Activated naive CD4-positive, alpha-beta T cell treated with anti-CD3 and anti-CD28 coated beads for 36 hours (primary cell): ENCODE measurements around the gene APOBR. TPM values are rescaled to one million over a fixed set of nuclear protein-coding genes. Genes with fewer than 3 reads are reported as not detected.
A peak's percentile ranks its signal among the peaks of the same experiment; 100 is the strongest.
"Not testable (repeated sequence)": the region's sequence is repeated elsewhere in the genome, so short reads cannot be mapped to it uniquely, and the experiment has no call there.

Experiments
- CTCF ChIA-PET: fragments of 350-600 bp; sonication (Branson Sonifier 250); formaldehyde crosslinking; loops from one replicate; lab custom pipeline; 2021; ENCODE audit warnings: antibody characterized with exemption; lab: Charles Lee
- DNase-seq: peaks from one replicate; pipeline ENCODE4 v3.0.0-alpha.2; 2020
- H3K27ac Mint-ChIP-seq: one replicate; pipeline ENCODE4 v1.8.0; 2021; ENCODE audit warnings: mild to moderate bottlenecking, mixed read lengths
- H3K27me3 Mint-ChIP-seq: one replicate; pipeline ENCODE4 v1.8.0; 2021; ENCODE audit warnings: low read depth, mixed read lengths
- H3K36me3 Mint-ChIP-seq: one replicate; pipeline ENCODE4 v1.8.0; 2021; ENCODE audit warnings: low read depth, mixed read lengths
- H3K4me1 Mint-ChIP-seq: one replicate; pipeline ENCODE4 v1.8.0; 2021; ENCODE audit warnings: low read depth, mixed read lengths
- H3K4me3 Mint-ChIP-seq: one replicate; pipeline ENCODE4 v1.8.0; 2021; ENCODE audit warnings: mild to moderate bottlenecking, moderate library complexity, mixed read lengths
- H3K9me3 Mint-ChIP-seq: one replicate; pipeline ENCODE4 v1.8.0; 2021; ENCODE audit warnings: mixed read lengths
- intact Hi-C: fragments of 100-400 bp; cut with micrococcal nuclease; formaldehyde crosslinking; loops from one replicate; pipeline ENCODE4 v1.15.1; 2023
- total RNA-seq, 2 experiments: library from RNA; stranded (reverse); gene quantifications; one replicate each; pipeline ENCODE4 v1.2.3, GENCODE V29; 2021

The APOBR gene
- under 1 TPM; 0.72 to 0.77 TPM for total RNA-seq

DNA sequence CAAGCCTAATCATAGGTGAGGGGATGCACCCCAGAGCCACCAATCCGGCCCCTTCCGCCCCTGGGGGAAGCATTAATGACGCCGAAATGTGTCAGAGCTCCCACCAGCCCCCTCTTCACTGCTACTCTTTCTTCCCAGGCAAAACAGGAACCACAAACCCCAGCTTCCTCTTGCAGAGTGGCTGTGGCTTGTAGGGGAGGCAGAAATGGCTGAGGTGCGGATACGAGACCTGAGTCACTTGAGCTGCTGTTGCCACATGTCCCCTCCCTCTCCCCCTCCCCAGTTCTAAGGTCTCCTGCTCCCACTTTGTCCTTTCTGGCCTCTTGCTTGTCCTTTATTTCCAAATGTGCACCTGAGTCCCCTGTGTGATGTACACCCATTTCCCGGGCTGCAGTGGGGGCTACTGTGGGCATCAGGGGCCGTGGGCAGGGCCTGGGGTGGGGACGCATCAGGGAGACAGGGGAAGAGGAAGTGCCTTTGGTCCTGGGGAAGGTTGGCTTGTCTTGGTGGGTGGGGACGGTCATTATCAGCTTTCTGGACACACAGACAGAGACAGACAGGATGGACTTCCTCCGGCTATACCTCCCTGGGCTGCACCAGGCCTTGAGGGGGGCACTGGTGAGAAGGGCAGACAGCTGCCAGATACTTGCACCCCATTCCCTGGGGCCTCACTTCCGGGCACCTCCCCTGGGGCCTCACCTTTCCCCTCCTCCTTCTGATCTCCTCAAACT lies at the start of gene APOBR:
Gene APOBR (plus strand): TSS at position 523 of the 731 bp plus-strand sequence. CDS start 39 bp downstream, at position 562.
- DNase-seq: peak; percentile 96
- H3K36me3 Mint-ChIP-seq: no peaks in the 10 kb centered on the region
- no peaks in the 10 kb centered on the region for H3K9me3 Mint-ChIP-seq
- CTCF ChIA-PET: interaction anchor here (0.6 to 1.0 kb wide), 2 partner anchors 22 to 60 kb away, joined by 3 to 5 read pairs; partner anchors contain the start of gene SGF29
- peaks cover 47% of the 10 kb centered on the region for H3K4me1 Mint-ChIP-seq
- H3K4me3 Mint-ChIP-seq: peak within 1 kb of the TSS; percentile 97
- intact Hi-C loops: no loop called here
- H3K27ac Mint-ChIP-seq: peak within 1 kb of the TSS; percentile 99
- no peaks in the 10 kb centered on the region for H3K27me3 Mint-ChIP-seq

- H3K4me1 Mint-ChIP-seq, H3K9me3 Mint-ChIP-seq, intact Hi-C loops, H3K27me3 Mint-ChIP-seq, H3K36me3 Mint-ChIP-seq, DNase-seq, CTCF ChIA-PET, H3K4me3 Mint-ChIP-seq, H3K27ac Mint-ChIP-seq: not testable (repeated sequence)
Measured at GRCh38 chr16:28446388-28446787, 48.1 kb upstream of the APOBR start.

DNA sequence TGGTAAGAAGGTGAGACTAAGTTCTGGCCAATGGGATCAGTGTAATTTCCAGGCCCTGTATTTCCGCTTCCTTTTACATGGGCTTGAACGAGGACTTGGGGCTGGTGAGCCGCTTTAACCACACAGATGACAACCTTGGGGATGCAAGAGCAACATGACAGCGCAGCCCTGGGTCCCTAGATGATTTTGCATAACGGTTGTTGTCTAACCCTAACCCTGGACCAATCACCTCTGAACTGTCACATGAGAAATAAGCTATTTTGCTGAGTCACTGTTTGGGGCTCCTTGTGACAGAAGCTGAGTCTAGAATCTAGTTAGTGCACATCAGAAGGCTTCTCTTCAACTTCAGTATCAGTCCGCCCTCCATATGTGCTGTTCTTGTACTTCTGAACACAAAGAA lies 47.4 kb upstream of the APOBR start:
- DNase-seq, H3K4me3 Mint-ChIP-seq, H3K36me3 Mint-ChIP-seq, intact Hi-C loops, H3K27me3 Mint-ChIP-seq, CTCF ChIA-PET, H3K4me1 Mint-ChIP-seq, H3K9me3 Mint-ChIP-seq, H3K27ac Mint-ChIP-seq: not testable (repeated sequence)

DNA sequence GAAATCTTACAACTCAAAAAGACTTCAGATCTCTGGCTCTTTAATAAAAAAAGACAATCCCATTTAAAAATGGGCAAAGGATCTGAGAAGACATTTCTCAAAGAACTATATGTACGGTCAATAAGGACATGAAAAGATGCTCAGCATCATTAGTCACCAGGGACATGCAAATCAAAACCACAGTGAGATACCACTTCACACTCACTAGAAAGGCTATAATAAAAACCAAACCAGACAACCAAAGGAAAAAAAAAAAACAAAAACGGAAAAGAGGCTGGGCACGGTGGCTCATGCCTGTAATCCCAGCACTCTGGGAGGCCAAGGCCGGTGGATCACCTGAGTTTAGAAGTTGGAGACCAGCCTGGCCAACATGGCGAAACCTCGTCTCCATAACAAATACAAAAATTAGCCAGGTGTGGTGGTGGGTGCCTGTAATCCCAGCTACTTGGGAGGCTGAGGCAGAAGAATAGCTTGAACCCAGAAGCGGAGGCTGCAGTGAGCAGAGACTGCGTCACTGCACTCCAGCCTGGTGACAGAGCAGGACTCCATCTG lies 20.7 kb upstream of the APOBR start:
- Mint-ChIP-seq H3K36me3 (peaks cover 14% of the 10 kb centered on the region), H3K4me1 (peaks cover 6% of the 10 kb centered on the region), H3K9me3 (no peaks in the 10 kb centered on the region), H3K4me3 (no peak overlapping the region), H3K27ac (peak overlapping the region; percentile 9), H3K27me3 (no peaks in the 10 kb centered on the region)
- no peak for DNase-seq
- CTCF ChIA-PET: no interaction called here
- intact Hi-C loops: no loop called here

- intact Hi-C loops: no loop called here
- H3K27me3 Mint-ChIP-seq: no peaks in the 10 kb centered on the region
- peaks cover 6% of the 10 kb centered on the region for H3K4me1 Mint-ChIP-seq
- H3K36me3 Mint-ChIP-seq: peaks cover 14% of the 10 kb centered on the region
- no peak for DNase-seq
- no peak overlapping the region for H3K27ac Mint-ChIP-seq
- H3K9me3 Mint-ChIP-seq: no peaks in the 10 kb centered on the region
- CTCF ChIA-PET: no interaction called here
- H3K4me3 Mint-ChIP-seq: no peak overlapping the region
Measured at GRCh38 chr16:28475221-28475620, 19.2 kb upstream of the APOBR start.

DNA sequence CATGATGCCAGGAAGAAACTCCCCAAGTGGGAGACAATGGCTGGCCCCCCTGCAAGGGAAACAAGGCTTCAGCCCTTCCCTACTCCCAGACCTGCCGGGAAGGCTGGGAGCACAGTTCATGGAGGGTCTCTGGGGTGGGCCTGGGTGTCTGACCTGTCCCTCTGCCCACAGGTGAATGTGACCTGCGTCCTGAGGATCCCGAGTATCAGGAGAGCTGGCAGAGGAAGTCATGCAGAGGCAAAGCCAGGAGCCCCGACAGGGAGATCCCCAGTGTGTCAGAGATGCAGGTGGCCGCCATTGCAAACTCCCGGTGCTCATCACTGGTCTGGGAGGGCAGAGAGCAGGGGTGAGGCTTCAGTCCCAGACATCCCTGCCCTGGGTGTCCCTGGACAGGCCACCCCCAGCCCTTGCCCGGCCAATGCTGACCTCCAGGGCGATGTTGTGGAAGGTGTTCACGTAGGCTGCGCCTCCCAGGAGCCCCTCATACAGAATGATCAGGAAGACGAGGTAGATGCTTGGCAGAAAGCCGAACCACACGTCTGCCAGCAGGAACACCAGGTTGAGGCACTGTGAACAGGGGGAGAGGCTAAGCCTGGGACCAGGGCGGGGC lies 17.0 kb upstream of the APOBR start:
- intact Hi-C loops: no loop called here
- H3K27ac Mint-ChIP-seq: no peak overlapping the region
- H3K4me3 Mint-ChIP-seq: no peak overlapping the region
- no peaks in the 10 kb centered on the region for H3K9me3 Mint-ChIP-seq
- DNase-seq: no peak
- CTCF ChIA-PET: no interaction called here
- H3K27me3 Mint-ChIP-seq: no peaks in the 10 kb centered on the region
- H3K36me3 Mint-ChIP-seq: peaks cover 14% of the 10 kb centered on the region
- peaks cover 6% of the 10 kb centered on the region for H3K4me1 Mint-ChIP-seq

DNA sequence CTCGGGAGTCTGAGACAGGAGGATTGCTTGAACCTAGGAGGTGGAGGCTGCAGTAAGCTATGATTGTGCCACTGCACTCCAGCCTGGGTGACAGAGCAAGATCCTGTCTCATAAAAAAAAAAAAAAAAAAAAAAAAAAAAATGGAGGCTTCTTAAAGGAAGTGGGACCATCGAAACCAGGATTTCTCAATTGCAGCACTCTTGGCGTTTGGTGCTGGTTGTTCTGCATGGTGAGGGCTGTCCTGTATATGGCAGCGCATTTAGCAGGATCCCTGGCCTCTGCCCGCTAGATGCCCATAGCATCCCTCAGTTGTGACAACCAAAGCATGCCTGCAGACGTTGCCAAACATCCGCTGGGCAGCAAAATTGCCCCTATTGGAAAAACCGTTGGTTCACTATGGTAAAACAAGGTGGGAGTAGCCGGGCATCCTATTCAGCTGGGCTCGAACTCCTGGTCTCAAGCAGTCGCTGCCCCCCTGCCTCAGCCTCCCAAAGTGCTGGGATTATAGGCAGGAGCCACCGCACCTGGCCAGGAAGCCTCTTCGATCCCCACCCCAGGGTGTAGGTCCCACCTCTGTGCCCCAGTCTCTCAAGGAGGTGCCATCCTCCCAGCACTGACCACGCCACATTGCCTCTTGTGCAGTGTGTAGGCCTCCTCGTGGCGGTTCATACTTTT lies 15.8 kb upstream of the APOBR start:
- intact Hi-C loops: no loop called here
- peaks cover 2% of the 10 kb centered on the region for H3K4me1 Mint-ChIP-seq
- no peak overlapping the region for H3K27ac Mint-ChIP-seq
- H3K27me3 Mint-ChIP-seq: no peaks in the 10 kb centered on the region
- CTCF ChIA-PET: no interaction called here
- peaks cover 11% of the 10 kb centered on the region for H3K36me3 Mint-ChIP-seq
- DNase-seq: no peak
- no peaks in the 10 kb centered on the region for H3K9me3 Mint-ChIP-seq
- no peak overlapping the region for H3K4me3 Mint-ChIP-seq

GRCh38 chr16:28482026-28482425 lies 12.4 kb upstream of the APOBR start:
- Mint-ChIP-seq H3K4me3 (no peak overlapping the region), H3K4me1 (no peaks in the 10 kb centered on the region), H3K27me3 (no peaks in the 10 kb centered on the region), H3K36me3 (peaks cover 2% of the 10 kb centered on the region), H3K27ac (no peak overlapping the region), H3K9me3 (no peaks in the 10 kb centered on the region)
- intact Hi-C loops: no loop called here
- CTCF ChIA-PET: interaction anchor here (0.9 kb wide), 1 partner anchor 9 kb away, joined by 3 read pairs; no protein-coding TSS in a partner anchor
- no peak for DNase-seq

DNA sequence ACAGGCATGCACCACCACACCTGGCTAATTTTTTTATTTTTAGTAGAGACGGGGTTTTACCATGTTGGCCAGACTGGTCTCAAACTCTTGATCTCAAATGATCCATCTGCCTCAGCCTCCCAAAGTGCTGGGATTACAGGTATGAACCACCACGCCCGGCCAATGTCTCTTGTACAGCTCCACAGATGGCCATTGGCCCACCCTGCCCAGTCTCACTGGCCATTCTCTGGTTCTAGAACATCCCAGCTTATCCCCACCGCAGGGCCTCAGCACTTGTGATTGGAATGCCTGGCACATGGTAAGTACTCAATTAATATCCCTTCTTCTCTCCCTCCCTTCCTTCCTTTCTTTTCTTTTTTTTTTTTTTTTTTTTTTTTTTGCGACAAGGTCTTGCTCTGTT lies 11.1 kb upstream of the APOBR start:
- H3K36me3 Mint-ChIP-seq, H3K27ac Mint-ChIP-seq, H3K4me1 Mint-ChIP-seq, intact Hi-C loops, H3K27me3 Mint-ChIP-seq, DNase-seq, H3K4me3 Mint-ChIP-seq, H3K9me3 Mint-ChIP-seq: not testable (repeated sequence)
- CTCF ChIA-PET: interaction anchor here (0.6 kb wide), 1 partner anchor 80 kb away, joined by 4 read pairs; no protein-coding TSS in a partner anchor

DNA sequence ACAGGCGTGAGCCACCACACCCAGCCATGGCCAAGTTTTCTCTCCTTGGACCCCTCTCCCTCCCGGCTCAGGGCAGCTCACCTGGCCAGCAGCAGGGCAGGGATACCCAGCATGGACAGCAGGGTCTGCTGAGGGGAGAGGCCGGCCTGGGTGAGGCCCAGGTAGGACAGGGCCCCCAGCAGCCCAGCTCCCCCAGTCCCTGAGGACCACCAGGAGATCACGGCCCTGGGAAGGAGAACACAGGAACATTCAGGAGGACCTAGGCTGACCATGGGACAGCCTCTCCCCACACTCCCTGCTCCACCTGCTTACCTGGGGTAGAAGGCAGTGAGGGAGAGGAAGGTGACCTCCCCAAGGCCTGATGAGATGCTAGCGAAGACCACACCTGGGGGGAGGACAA lies 8.2 kb upstream of the APOBR start:
- Mint-ChIP-seq H3K36me3 (peaks cover 2% of the 10 kb centered on the region), H3K4me1 (peaks cover 13% of the 10 kb centered on the region), H3K27ac (no peak overlapping the region), H3K9me3 (no peaks in the 10 kb centered on the region), H3K27me3 (no peaks in the 10 kb centered on the region), H3K4me3 (no peak overlapping the region)
- intact Hi-C loops: no loop called here
- CTCF ChIA-PET: no interaction called here
- no peak for DNase-seq

- Mint-ChIP-seq H3K27ac (peak overlapping the region; percentile 99), H3K9me3 (no peaks in the 10 kb centered on the region), H3K27me3 (no peaks in the 10 kb centered on the region), H3K4me1 (peaks cover 51% of the 10 kb centered on the region), H3K4me3 (peak overlapping the region; percentile 97), H3K36me3 (peaks cover 2% of the 10 kb centered on the region)
- CTCF ChIA-PET: interaction anchor here (0.6 to 1.5 kb wide), 8 partner anchors 10 to 472 kb away, joined by 3 to 5 read pairs (median 3); no protein-coding TSS in a partner anchor
- intact Hi-C loops: no loop called here
- peak; percentile 26 for DNase-seq
Measured at GRCh38 chr16:28491230-28491969, 3.0 kb upstream of the APOBR start.
